NOMO-1 treated with DMSO at 0.1 percent for 48 hours (cell line): ENCODE measurements around the gene NFATC3.
A peak's percentile ranks its signal among the peaks of the same experiment; 100 is the strongest.

Experiments
- DNase-seq: peaks from one replicate; lab custom pipeline; 2025; ENCODE audit not compliant: unreplicated experiment; lab: John Stamatoyannopoulos, UW

Gene NFATC3

DNA sequence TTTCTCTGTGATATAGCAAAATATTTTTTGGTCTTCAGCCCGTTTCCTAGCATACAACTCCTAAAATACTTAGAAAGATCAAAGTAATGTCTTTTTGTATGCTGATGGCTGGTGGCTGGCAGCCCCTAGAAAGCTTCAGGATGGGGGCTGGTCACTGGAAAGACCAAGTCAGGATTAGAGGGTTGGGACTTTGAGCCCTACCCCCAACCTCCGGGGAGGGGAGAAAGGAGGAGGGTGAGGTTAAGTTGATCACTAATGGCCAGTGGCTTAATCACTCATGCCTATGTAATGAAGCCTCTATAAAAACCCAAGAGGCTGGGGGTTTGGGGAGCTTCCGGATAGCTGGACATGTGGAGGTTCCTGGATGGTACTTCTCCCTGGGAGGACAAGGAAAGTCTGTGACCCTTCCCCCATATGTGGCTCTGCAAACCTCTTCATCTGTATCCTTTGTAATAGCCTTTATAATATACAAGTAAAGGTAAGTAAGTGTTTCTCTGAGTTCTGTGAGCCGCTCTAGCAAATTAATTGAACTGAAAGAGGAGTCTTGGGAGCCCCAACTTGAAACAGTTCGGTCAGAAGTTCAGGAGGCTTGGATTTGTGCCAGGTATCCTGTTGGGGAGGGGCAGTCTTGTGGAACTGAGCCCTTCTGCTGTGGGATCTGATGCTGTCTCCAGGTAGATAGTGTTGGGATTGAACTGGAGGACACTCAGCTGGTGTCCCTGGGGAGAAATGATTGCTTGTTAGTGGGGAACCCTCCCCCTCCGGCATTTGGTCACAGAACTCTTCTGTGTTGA lies 182.6 kb downstream of the NFATC3 start:
- DNase-seq: no peak

- no peak for DNase-seq
Measured at GRCh38 chr16:68269793-68270192, 184.6 kb downstream of the NFATC3 start.

DNA sequence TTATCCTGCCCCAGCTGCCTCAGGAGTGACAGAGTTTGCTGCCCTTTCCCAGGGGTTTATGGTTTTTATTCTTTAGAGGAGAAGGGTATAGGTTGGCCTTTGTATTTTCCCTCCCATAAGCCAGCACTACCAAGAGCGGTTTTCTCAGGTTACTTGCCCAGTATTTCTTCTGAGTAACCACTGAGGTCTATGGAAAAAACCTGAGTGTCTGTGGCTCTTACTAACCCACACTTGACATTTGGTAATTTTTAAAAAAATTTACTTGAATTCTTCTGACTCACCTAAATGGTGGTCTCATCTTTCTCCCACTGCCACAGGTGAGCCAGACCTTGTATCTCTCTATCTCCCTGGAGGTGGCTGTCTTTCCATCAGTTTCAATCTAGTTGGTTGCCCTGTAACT lies 185.2 kb downstream of the NFATC3 start:
- DNase-seq: no peak

- no peak for DNase-seq
Measured at GRCh38 chr16:68272507-68273209, 187.5 kb downstream of the NFATC3 start.

GRCh38 chr16:68273459-68273858 lies 188.3 kb downstream of the NFATC3 start:
- DNase-seq: no peak

GRCh38 chr16:68273896-68274295 lies 188.7 kb downstream of the NFATC3 start:
- no peak for DNase-seq

DNA sequence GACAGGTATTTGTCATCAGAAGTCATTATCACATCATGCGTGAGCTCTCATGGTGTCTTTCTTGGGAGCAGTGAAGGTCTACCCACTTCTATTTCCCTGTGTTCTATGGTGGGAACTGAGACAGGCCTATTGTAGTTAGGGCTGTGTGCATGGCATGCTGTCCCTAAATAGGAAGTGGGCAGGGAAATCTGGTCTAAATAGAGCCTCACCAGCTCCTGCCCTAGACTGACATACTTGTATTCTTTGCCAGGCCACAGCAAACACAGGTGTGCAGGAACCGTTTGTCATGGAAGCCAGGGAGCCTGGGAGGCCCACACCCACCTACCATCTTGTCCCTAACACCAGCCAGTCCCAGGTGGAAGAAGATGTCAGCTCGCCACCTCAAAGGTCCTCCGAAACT lies 189.3 kb downstream of the NFATC3 start:
- DNase-seq: no peak

DNA sequence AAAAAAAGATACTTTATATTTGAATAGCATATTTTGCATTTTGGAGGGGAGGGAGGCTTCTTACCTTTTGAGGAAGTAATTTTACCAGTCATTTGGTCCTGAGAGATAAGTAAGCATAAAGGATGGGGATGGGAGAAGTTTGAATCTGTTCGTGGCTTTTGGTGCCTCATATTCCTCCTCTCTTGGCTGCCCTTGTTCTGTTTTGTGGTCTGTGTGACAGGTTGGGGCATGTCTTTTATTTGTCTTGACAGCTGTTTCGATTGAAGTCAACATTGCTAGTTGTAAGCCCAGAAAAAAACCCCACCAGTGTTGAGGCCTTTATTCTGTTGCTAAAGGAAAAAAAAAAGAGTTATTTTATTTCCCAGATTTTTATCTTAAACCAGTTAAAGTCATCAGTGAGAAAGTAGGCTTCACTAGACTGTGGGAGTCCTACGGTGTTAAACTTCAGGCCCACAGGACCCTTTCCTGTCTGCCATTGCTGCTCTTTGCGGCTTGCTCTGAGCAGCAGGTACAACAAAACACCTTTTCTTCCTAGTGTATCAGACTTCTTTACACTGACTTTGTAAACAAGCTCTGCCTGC lies 190.5 kb downstream of the NFATC3 start:
- DNase-seq: peak; percentile 68

DNA sequence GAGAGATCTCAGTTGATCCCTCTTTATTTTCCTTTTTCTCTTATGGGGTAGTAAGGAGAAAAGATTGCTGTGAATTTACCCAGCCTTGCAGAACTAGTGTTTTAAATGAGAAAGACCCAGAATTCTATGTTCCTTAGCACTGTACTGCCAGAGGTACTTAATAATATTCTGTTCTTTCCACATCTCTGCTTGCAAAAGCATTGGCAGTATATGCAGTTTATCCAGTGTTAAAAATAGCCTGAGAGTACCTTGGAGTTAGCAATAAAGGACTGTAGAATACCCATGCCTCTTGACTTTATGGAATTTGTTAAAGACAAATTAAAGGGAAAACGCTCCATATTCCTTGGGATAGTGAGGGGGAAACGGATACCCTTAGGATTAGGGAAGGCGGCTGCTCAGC lies 191.1 kb downstream of the NFATC3 start:
- DNase-seq: no peak
